ENCODE measurements around the gene NAP1L1. TPM values are rescaled to one million over a fixed set of nuclear protein-coding genes. Genes with fewer than 3 reads are reported as not detected.
A peak's percentile ranks its signal among the peaks of the same experiment; 100 is the strongest.
"Not testable (repeated sequence)": the region's sequence is repeated elsewhere in the genome, so short reads cannot be mapped to it uniquely, and the experiment has no call there.

NAP1L1 gene
- total RNA-seq, 1 donor from 2014 or later, result 253 TPM

- DNase-seq, result peak; percentile 50
Measured at GRCh38 chr12:76020281-76020680, 64.2 kb downstream of the NAP1L1 start.

GRCh38 chr12:76018672-76019071 is 65.8 kb downstream of the NAP1L1 start:
- no peak for DNase-seq

GRCh38 chr12:76018111-76018510 is 66.4 kb downstream of the NAP1L1 start:
- DNase-seq, result no peak

GRCh38 chr12:76014007-76014406 is 70.5 kb downstream of the NAP1L1 start:
- DNase-seq, result no peak

GRCh38 chr12:76013603-76014002 is 70.9 kb downstream of the NAP1L1 start:
- no peak for DNase-seq

- no peak for DNase-seq
Measured at GRCh38 chr12:76012644-76013043, 71.8 kb downstream of the NAP1L1 start.

GRCh38 chr12:76010732-76011458 is 73.6 kb downstream of the NAP1L1 start:
- peak; percentile 36 for DNase-seq

GRCh38 chr12:76008428-76008827 is 76.1 kb downstream of the NAP1L1 start:
- DNase-seq, result no peak

- no peak for DNase-seq
Measured at GRCh38 chr12:76007640-76008039, 76.8 kb downstream of the NAP1L1 start.

- DNase-seq, result no peak
Measured at GRCh38 chr12:76006028-76006925, 78.2 kb downstream of the NAP1L1 start.

GRCh38 chr12:76003355-76003638 is 81.2 kb downstream of the NAP1L1 start:
- DNase-seq, result peak; percentile 12

- DNase-seq, result no peak
Measured at GRCh38 chr12:76002598-76003354, 81.7 kb downstream of the NAP1L1 start.

- no peak for DNase-seq
Measured at GRCh38 chr12:75998292-75999063, 86.0 kb downstream of the NAP1L1 start.

- peak; percentile 46 for DNase-seq
Measured at GRCh38 chr12:75997658-75998057, 86.8 kb downstream of the NAP1L1 start.

- no peak for DNase-seq
Measured at GRCh38 chr12:75996861-75997447, 87.5 kb downstream of the NAP1L1 start.

GRCh38 chr12:75995691-75996090 is 88.8 kb downstream of the NAP1L1 start:
- DNase-seq, result no peak

- DNase-seq, result no peak
Measured at GRCh38 chr12:75994069-75994740, 90.3 kb downstream of the NAP1L1 start.

- DNase-seq, result no peak
Measured at GRCh38 chr12:75991753-75992152, 92.7 kb downstream of the NAP1L1 start.

GRCh38 chr12:75990189-75990912 is 94.1 kb downstream of the NAP1L1 start:
- no peak for DNase-seq

- not testable (repeated sequence) for DNase-seq
Measured at GRCh38 chr12:75987709-75988108, 96.8 kb downstream of the NAP1L1 start.

All from dermis blood vessel endothelial cell (primary cell).